ENCODE data around the gene ZNF574.

DNA sequence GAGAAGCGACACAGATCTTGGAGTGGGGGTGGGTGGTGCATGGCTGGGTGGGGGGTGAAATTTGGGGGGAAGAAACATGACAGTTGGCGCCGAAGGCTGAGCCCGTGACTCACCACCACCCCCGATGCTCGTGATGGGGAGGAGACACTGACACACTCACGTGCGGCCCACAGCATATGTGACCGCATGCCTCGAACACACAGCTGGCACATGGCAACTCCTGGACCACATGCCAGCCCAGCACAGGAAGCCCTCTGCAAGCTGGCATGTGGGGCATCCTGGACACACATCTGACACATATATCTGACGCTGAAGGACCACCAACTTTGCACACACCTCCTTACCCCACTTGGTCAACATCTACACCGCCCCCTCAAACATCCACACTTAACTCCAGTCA is 4.7 kb upstream of the ZNF574 start:
- TF ChIP-seq CTCF (IDR thresholded peaks at IDR 0.05) = no peak
- TF ChIP-seq POLR2A (IDR thresholded peaks at IDR 0.05) = no peak

Measured in adrenal gland (tissue), 5 donors.